ENCODE measurements around the gene POU6F2.

POU6F2 gene

GRCh38 chr7:39233851-39234529, 256.3 kb downstream of the POU6F2 start:
- TF ChIP-seq ATF2 (tag by site-specific recombination; IDR thresholded peaks at IDR 0.05; ENCODE audit: low read depth) (no peak), SCRT2 (tag by site-specific recombination; IDR thresholded peaks at IDR 0.05) (no peak), BCL6B (tag by site-specific recombination; IDR thresholded peaks at IDR 0.05) (no peak), OVOL3 (tag by site-specific recombination; IDR thresholded peaks at IDR 0.05) (no peak), ZNF211 (tag by site-specific recombination; IDR thresholded peaks at IDR 0.05; ENCODE audit: low read depth) (no peak), SETDB1 (IDR thresholded peaks at IDR 0.05; ENCODE audit: insufficient read length, low read length) (no peak)
- Histone ChIP-seq H3K27ac (ENCODE audit: extremely low read depth, low read depth, low read length) (no peak overlapping the region), H3K4me3 (ENCODE audit: low read depth, low read length) (no peak overlapping the region), H3K9me3 (ENCODE audit: control insufficient read depth, insufficient read depth, low read depth, low read length) (no peaks in the 10 kb centered on the region), H3K36me3 (ENCODE audit: control insufficient read depth in 2 of 2, insufficient read depth in 1 of 2, low read length in 2 of 2) (no peaks in the 10 kb centered on the region), H3K4me1 (ENCODE audit: control insufficient read depth, insufficient read depth, low read length) (no peaks in the 10 kb centered on the region)
- POLR2A ChIA-PET, result interaction anchor here (0.9 kb wide), 1 partner anchor 30 kb away, joined by 3 read pairs; no protein-coding TSS in a partner anchor
- CTCF ChIA-PET, result no interaction called here

GRCh38 chr7:39238234-39238869, 260.6 kb downstream of the POU6F2 start:
- H3K27ac ChIP-seq (ENCODE audit: extremely low read depth, low read depth, low read length), result no peak overlapping the region
- no peaks in the 10 kb centered on the region; the same call in 1 of the 2 replicates for H3K9me3 ChIP-seq (ENCODE audit: control insufficient read depth, insufficient read depth, low read depth, low read length)
- no peak overlapping the region for H3K4me3 ChIP-seq (ENCODE audit: low read depth, low read length)
- TF ChIP-seq ZNF76 (tag by site-specific recombination; IDR thresholded peaks at IDR 0.05; ENCODE audit: borderline replicate concordance, low read depth) (no peak), ZNF398 (tag by site-specific recombination; IDR thresholded peaks at IDR 0.05) (no peak), ZNF324 (tag by site-specific recombination; IDR thresholded peaks at IDR 0.05) (no peak), ZNF658 (tag by site-specific recombination; IDR thresholded peaks at IDR 0.05) (no peak), ZBTB17 (tag by site-specific recombination; IDR thresholded peaks at IDR 0.05) (no peak), ZNF239 (tag by site-specific recombination; IDR thresholded peaks at IDR 0.05) (no peak)
- ChIA-PET POLR2A (no interaction called here), CTCF (interaction anchor here (0.6 to 0.9 kb wide), 3 partner anchors 10 to 119 kb away, joined by 3 read pairs; no protein-coding TSS in a partner anchor)
- H3K4me1 ChIP-seq (ENCODE audit: control insufficient read depth, insufficient read depth, low read length), result no peaks in the 10 kb centered on the region
- no peaks in the 10 kb centered on the region for H3K36me3 ChIP-seq (ENCODE audit: control insufficient read depth in 2 of 2, insufficient read depth in 1 of 2, low read length in 2 of 2)

- no peaks in the 10 kb centered on the region; the same call in 1 of the 2 replicates for H3K9me3 ChIP-seq (ENCODE audit: control insufficient read depth, insufficient read depth, low read depth, low read length)
- POLR2A ChIA-PET, result no interaction called here
- CTCF ChIA-PET, result no interaction called here
- no peak overlapping the region for H3K4me3 ChIP-seq (ENCODE audit: low read depth, low read length)
- H3K4me1 ChIP-seq (ENCODE audit: control insufficient read depth, insufficient read depth, low read length), result no peaks in the 10 kb centered on the region
- H3K27ac ChIP-seq (ENCODE audit: extremely low read depth, low read depth, low read length), result no peak overlapping the region
- H3K36me3 ChIP-seq (ENCODE audit: control insufficient read depth in 2 of 2, insufficient read depth in 1 of 2, low read length in 2 of 2), result no peaks in the 10 kb centered on the region
- no peak for TF ChIP-seq ZNF423 (tag by site-specific recombination; IDR thresholded peaks at IDR 0.05)
- TF ChIP-seq SP3 (tag by site-specific recombination; IDR thresholded peaks at IDR 0.05), result no peak
- TF ChIP-seq REPIN1 (tag by site-specific recombination; IDR thresholded peaks at IDR 0.05; ENCODE audit: low read depth), result no peak
- TF ChIP-seq ZNF426 (tag by site-specific recombination; IDR thresholded peaks at IDR 0.05), result no peak
- no peak for TF ChIP-seq ZNF26 (tag by site-specific recombination; IDR thresholded peaks at IDR 0.05)
- TF ChIP-seq ZBTB11 (tag by site-specific recombination; conservative IDR thresholded peaks at IDR 0.05; ENCODE audit: low read depth), result no peak
- TF ChIP-seq ZNF548 (tag by site-specific recombination; IDR thresholded peaks at IDR 0.05), result no peak
- TF ChIP-seq ZSCAN23 (tag by site-specific recombination; IDR thresholded peaks at IDR 0.05), result no peak
Measured at GRCh38 chr7:39240864-39241263, 263.2 kb downstream of the POU6F2 start.

Data from HEK293 (cell line).